Gastrocnemius medialis (tissue), 4 donors: ENCODE results near the gene NSMCE3. TPM values are rescaled to one million over a fixed set of nuclear protein-coding genes. Genes with fewer than 3 reads are reported as not detected.

Experiments
- ATAC-seq, 2 donors: fragments of 150-250 bp; one replicate each; pipeline ENCODE4 v1.9.1; 2016
- DNase-seq, 2 donors: peaks; one replicate each; pipeline ENCODE4 v3.0.0-alpha.2; 2019
- H3K27ac ChIP-seq, 4 donors: fragments of 200-600 bp; sonication (generic); 1 replicate in 1 of 4; 2 replicates in 3 of 4; pipeline ENCODE4 v1.5.1; 2016 to 2018; ENCODE audit warnings: mild to moderate bottlenecking in 2 of 4, moderate library complexity in 1 of 4
- H3K27me3 ChIP-seq, 3 donors: fragments of 200-600 bp; sonication (generic) in 2 of 3; 1 replicate in 1 of 3; 2 replicates in 2 of 3; pipeline versions ENCODE4 v1.5.1 to v1.6.0; 2016 to 2019; ENCODE audit warnings: mild to moderate bottlenecking in 1 of 3, moderate library complexity in 1 of 3
- H3K36me3 ChIP-seq, 2 donors: fragments of 200-600 bp; sonication (generic) in 1 of 2; one replicate each; pipeline ENCODE4 v1.5.1; 2017 to 2018
- H3K4me1 ChIP-seq, 2 donors: fragments of 200-600 bp; sonication (generic) in 1 of 2; one replicate each; pipeline ENCODE4 v1.5.1; 2016 to 2017; ENCODE audit warnings: mild to moderate bottlenecking in 2 of 2
- H3K4me3 ChIP-seq, 4 donors: fragments of 200-600 bp; sonication (generic) in 3 of 4; 1 replicate in 1 of 4; 2 replicates in 3 of 4; pipeline ENCODE4 v1.5.1; 2016 to 2019; ENCODE audit warnings: mild to moderate bottlenecking in 2 of 4
- H3K9me3 ChIP-seq, 3 donors: fragments of 200-600 bp; sonication (generic) in 2 of 3; 1 replicate in 1 of 3; 2 replicates in 2 of 3; pipeline ENCODE4 v1.5.1; 2016 to 2019
- POLR2A ChIP-seq, 2 donors: fragments of 450-650 bp; IDR thresholded peaks; one replicate each; pipeline ENCODE4 v1.6.1; 2017; ENCODE audit warnings: antibody characterized with exemption in 2 of 2, mild to moderate bottlenecking in 2 of 2, moderate library complexity in 2 of 2
- in situ Hi-C, 4 donors: fragments of 200-750 bp; cut with MboI; loops; one replicate each; pipeline versions ENCODE4 v1.15.0 to v1.8.0; 2017; ENCODE audit warnings: low sequenced_read_pairs in 4 of 4
- intact Hi-C: fragments of 100-400 bp; cut with DNase I; formaldehyde crosslinking; loops from one replicate; pipeline ENCODE4 v1.15.1; 2023; ENCODE audit warnings: low total_unique reads
- total RNA-seq, 4 donors: library from RNA; depleted of rRNA; stranded (reverse); fragments of >200 nt; gene quantifications; one replicate each; pipeline versions ENCODE4 v1.1.0 to v1.2.3, GENCODE V29; 2016
- TF ChIP-seq, protein P1 (sequence below), 5 experiments: fragments of 450-650 bp in 3 of 5; fragments of 200-600 bp in 2 of 5; sonication (generic) in 2 of 5; IDR thresholded peaks in 4 of 5; conservative IDR thresholded peaks in 1 of 5; 1 replicate in 4 of 5; 2 replicates in 1 of 5; pipeline ENCODE4 v1.5.1; 2016 to 2019; ENCODE audit warnings: antibody characterized with exemption in 5 of 5, mild to moderate bottlenecking in 3 of 5, moderate library complexity in 3 of 5

The NSMCE3 gene
- total RNA-seq, 4 donors from 2014 or later, result 5.8 to 9.5 (median 6.7) TPM

DNA sequence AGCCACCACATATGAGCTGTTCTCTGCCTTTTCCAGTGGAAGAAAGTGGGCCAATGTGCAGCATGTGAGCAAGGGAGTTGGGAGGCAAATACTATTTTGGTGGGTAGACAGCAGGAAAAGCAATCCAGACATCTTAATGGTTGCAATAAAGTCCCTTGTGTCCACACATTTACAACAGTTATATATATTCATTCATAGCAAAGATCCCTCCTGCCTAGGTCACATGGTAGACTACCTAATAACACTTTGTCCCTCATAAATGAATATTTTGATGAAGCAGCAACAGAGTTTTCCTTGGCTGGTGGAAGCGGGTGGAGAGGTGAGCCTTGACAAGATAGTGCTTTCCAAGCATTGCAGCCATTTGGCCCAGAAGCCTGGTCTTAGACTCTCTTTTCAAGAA is 6.2 kb upstream of the NSMCE3 start:
- ATAC-seq (no peak), DNase-seq (no peak)
- TF ChIP-seq POLR2A (IDR thresholded peaks at IDR 0.05), result no peak
- TF ChIP-seq, protein P1, sequence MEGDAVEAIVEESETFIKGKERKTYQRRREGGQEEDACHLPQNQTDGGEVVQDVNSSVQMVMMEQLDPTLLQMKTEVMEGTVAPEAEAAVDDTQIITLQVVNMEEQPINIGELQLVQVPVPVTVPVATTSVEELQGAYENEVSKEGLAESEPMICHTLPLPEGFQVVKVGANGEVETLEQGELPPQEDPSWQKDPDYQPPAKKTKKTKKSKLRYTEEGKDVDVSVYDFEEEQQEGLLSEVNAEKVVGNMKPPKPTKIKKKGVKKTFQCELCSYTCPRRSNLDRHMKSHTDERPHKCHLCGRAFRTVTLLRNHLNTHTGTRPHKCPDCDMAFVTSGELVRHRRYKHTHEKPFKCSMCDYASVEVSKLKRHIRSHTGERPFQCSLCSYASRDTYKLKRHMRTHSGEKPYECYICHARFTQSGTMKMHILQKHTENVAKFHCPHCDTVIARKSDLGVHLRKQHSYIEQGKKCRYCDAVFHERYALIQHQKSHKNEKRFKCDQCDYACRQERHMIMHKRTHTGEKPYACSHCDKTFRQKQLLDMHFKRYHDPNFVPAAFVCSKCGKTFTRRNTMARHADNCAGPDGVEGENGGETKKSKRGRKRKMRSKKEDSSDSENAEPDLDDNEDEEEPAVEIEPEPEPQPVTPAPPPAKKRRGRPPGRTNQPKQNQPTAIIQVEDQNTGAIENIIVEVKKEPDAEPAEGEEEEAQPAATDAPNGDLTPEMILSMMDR (IDR thresholded peaks at IDR 0.05 in 4 of 5, conservative IDR thresholded peaks at IDR 0.05 in 1 of 5), result no peak
- Histone ChIP-seq H3K4me1 (peaks cover 0 to under 1% of the 10 kb centered on the region in 2 donors), H3K27ac (no peak overlapping the region), H3K9me3 (no peaks in the 10 kb centered on the region), H3K36me3 (no peaks in the 10 kb centered on the region), H3K27me3 (no peaks in the 10 kb centered on the region), H3K4me3 (no peak overlapping the region)
- intact Hi-C loops, result no loop called here
- in situ Hi-C loops, result no loop called here

DNA sequence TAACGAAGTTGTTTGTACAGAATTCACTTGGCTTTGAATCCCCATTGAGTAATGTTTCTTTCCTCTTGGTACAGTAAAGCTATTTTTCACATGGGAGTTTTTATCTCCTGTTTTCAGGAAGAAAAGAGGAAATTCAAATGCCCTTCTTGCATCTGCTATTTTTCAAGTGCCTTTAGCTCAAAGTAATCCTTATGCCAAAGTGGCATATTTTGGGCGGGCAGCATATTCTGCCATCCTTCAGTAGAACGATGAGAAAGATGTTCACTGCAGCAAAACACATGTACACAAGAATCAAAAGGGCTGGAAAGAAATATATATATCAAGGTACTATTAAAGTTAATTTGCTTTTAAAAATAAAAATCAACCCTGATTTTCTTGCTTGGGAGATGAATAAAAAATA is 5.3 kb upstream of the NSMCE3 start:
- Histone ChIP-seq H3K4me1 (peaks cover 7% of the 10 kb centered on the region in 2 donors), H3K27me3 (no peaks in the 10 kb centered on the region), H3K27ac (no peak overlapping the region), H3K9me3 (no peaks in the 10 kb centered on the region), H3K4me3 (no peak overlapping the region), H3K36me3 (no peaks in the 10 kb centered on the region)
- DNase-seq (no peak), ATAC-seq (no peak)
- intact Hi-C loops, result no loop called here
- in situ Hi-C loops, result no loop called here
- TF ChIP-seq, protein P1 (IDR thresholded peaks at IDR 0.05 in 4 of 5, conservative IDR thresholded peaks at IDR 0.05 in 1 of 5), result no peak
- no peak for TF ChIP-seq POLR2A (IDR thresholded peaks at IDR 0.05)

DNA sequence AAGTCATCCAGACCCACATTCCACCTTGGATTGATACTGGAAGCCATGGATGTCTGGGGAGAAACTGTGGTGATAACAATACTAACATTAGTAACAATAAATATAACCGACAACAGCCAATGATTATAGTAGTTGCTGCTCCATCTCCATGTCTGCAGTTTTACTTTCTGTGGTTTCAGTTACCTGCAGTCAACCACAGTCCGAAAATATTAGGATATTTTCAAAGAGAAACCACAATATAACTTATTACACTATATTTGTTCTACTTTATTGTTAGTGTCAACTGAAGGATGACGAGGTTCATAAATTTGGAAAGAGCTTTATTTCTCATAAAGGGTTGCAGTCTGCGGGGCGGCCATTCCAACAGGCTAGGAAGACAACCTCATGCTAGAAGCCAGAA is 2.6 kb upstream of the NSMCE3 start:
- H3K27ac ChIP-seq, result no peak overlapping the region
- no peaks in the 10 kb centered on the region for H3K36me3 ChIP-seq
- no peak for TF ChIP-seq POLR2A (IDR thresholded peaks at IDR 0.05)
- TF ChIP-seq, protein P1 (IDR thresholded peaks at IDR 0.05 in 4 of 5, conservative IDR thresholded peaks at IDR 0.05 in 1 of 5), result no peak
- no peaks in the 10 kb centered on the region for H3K27me3 ChIP-seq
- ATAC-seq, result no peak
- intact Hi-C loops (no loop called here), in situ Hi-C loops (no loop called here)
- no peak for DNase-seq
- H3K4me1 ChIP-seq, result peaks cover 20 to 22% of the 10 kb centered on the region in 2 donors
- H3K9me3 ChIP-seq, result no peaks in the 10 kb centered on the region
- no peak overlapping the region for H3K4me3 ChIP-seq

DNA sequence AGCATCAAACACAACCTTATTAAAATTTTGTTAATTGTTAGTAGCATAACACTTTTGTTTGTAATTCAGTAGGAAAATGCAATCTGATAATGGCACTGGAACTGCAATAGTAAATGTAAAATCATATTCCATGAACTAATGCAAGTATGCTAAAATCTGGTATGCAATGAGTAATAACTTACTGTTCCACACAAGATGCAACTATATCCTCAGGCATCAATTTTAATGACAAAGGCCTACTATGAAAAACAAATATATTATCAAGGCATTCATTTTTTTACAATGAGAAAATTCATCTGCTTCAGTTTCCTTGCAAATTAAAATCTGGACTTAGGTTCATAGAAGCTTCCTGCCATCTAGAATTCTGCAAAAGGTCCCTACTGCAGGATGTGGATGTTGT is 1.4 kb upstream of the NSMCE3 start:
- intact Hi-C loops (no loop called here), in situ Hi-C loops (no loop called here)
- Histone ChIP-seq H3K9me3 (no peaks in the 10 kb centered on the region), H3K4me3 (no peak overlapping the region), H3K27ac (no peak overlapping the region), H3K27me3 (no peaks in the 10 kb centered on the region), H3K36me3 (no peaks in the 10 kb centered on the region), H3K4me1 (peaks cover 32% of the 10 kb centered on the region in 2 donors)
- no peak for ATAC-seq
- no peak for DNase-seq
- TF ChIP-seq, protein P1 (IDR thresholded peaks at IDR 0.05 in 4 of 5, conservative IDR thresholded peaks at IDR 0.05 in 1 of 5), result no peak
- no peak for TF ChIP-seq POLR2A (IDR thresholded peaks at IDR 0.05)
